ENCODE data around the gene GLTP.

DNA sequence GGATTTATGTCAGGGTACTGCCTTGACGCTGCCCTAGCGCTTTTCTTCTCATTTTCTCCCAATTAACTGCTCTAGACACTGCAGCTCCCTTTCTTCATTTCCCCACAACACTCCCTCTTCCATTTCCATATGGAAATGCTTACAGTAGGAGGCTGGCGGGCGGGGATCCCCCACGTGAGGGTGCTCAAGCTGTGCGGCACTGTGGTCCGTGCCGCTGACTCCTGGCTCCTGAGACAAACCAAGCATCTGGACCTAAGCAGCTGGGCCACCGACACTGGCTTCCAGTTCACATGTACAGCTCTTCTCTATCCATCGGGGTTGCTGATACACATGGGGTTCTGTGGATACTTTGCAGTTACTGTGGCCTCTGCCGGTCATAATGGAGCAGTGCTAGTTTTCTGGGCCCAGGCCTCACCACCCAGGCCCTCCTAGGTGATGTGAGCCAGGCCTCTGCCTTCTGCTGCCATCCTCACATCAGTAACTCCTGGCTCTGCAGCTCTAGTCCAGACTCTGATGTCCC, 40.0 kb upstream of the GLTP start:
- TF ChIP-seq EZH2 (optimal IDR thresholded peaks at IDR 0.05; ENCODE audit: low read depth, low read length), result no peak
- TF ChIP-seq, protein P1, sequence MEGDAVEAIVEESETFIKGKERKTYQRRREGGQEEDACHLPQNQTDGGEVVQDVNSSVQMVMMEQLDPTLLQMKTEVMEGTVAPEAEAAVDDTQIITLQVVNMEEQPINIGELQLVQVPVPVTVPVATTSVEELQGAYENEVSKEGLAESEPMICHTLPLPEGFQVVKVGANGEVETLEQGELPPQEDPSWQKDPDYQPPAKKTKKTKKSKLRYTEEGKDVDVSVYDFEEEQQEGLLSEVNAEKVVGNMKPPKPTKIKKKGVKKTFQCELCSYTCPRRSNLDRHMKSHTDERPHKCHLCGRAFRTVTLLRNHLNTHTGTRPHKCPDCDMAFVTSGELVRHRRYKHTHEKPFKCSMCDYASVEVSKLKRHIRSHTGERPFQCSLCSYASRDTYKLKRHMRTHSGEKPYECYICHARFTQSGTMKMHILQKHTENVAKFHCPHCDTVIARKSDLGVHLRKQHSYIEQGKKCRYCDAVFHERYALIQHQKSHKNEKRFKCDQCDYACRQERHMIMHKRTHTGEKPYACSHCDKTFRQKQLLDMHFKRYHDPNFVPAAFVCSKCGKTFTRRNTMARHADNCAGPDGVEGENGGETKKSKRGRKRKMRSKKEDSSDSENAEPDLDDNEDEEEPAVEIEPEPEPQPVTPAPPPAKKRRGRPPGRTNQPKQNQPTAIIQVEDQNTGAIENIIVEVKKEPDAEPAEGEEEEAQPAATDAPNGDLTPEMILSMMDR (IDR thresholded peaks at IDR 0.05; ENCODE audit: low read length), result no peak

Data from MM.1S (cell line).